GM04503 (cell line): ENCODE measurements around the gene ICA1L.
"Not testable (repeated sequence)": the region's sequence is repeated elsewhere in the genome, so short reads cannot be mapped to it uniquely, and the experiment has no call there.

ENCODE experiments used
- DNase-seq: peaks from one replicate; pipeline ENCODE4 v3.0.0-alpha.2; 2012; ENCODE audit warnings: low read depth

The ICA1L gene

DNA sequence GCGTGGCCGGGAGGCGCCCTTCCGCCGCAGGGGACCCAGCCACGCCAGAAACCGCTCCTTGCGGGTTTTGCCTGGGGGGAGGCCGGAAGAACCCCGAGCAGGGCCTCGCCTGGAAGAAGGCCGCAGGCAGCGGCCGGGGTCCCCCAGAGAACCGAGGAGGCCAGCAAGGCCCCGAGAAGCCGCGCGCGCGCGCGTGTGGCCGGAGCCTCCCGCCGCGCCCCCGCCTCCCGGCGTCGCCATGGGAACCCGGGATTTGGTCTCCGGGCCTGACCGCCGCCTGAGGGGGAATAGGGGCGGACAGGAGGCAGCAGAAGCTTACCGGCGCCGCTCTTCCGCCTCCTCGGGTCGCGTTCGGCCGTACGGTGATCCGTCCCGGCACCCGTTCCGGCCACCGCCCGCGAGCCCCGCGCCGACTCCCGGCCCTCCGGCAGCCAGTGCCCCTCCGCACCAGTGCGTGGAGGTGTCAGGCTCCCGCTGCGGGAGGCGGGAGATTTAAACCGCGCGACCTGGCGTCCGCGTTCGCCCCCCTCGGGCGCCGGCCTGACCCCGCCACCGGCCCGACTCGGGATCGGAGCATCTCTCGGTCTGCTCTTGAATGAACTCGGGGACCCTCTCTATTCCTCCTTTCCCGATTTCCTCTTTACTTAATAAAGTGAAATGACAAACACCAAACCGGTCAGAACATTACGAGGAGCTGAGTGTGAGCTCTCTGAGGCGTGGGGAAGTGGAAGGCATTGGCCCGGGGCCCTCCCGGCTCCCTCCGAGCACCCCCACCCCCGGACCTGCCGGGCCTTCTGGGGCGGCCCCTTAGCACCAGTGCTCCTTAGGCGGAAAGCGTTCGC, at the start of gene ICA1L:
TSS of gene ICA1L (minus strand) at position 467 of the 842 bp plus-strand sequence. CDS start 42,757 bp downstream, outside the sequence.
- DNase-seq = peak; percentile 23

DNA sequence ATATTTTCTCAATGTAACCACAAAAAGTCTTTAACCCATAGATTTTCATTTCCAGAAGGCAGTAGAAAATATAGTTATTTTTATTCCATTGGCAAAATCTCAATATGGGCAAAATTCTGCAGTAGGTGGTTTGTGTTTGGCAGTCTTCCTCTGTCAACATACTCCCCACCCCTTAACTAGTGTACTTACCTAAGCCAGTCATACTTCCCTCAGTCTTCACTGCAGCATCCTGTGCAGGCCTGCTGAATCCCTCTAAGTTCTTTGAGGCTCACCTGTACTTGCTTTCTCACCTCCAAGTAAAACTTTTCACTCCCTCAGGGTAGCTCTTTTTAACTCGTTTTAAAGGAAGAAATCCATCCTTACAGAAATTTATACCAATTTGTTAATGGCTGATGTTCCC, 47.3 kb upstream of the ICA1L start:
- DNase-seq = no peak

DNA sequence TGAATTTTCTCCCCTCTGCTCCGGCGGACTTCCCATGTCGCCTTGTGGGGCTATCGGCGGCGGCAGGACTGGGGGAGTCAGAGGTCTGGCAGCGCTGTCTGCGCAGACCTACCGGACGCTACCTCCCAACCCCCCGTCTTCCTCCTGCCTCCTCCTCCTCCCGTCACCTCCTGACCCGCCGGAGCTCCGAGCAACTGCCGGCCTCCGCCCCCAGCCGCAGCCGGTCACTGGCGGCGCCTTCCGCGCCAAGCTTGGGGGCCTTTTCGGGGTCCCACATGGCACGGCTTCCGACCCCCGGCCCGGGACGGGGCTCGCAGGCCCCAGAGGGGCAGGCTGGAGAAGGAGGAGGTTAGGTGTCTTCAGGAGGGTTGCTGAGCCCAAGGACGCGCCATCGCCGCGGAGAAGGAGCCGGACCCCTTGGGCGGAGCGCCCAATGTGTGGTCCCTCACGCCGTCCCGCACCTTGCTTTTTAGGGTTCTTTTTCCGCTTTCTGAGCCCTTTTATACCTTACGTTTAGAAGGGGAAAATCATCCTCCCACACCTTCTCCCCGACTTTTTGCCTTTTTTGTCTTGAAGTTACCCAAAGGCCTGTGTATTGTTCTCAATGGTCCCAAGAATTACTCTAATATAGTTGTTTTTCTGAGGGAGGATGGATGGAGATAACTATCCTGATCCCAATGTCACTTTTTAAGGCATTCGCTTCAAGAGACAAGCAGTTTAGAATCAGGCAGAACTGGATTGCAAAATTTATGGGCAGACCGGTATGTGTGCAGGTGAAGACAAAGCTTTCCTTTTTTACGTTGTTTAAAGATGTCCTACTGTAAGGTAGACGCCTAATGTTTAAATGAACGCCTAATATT, 41.0 kb upstream of the ICA1L start:
- not testable (repeated sequence) for DNase-seq

DNA sequence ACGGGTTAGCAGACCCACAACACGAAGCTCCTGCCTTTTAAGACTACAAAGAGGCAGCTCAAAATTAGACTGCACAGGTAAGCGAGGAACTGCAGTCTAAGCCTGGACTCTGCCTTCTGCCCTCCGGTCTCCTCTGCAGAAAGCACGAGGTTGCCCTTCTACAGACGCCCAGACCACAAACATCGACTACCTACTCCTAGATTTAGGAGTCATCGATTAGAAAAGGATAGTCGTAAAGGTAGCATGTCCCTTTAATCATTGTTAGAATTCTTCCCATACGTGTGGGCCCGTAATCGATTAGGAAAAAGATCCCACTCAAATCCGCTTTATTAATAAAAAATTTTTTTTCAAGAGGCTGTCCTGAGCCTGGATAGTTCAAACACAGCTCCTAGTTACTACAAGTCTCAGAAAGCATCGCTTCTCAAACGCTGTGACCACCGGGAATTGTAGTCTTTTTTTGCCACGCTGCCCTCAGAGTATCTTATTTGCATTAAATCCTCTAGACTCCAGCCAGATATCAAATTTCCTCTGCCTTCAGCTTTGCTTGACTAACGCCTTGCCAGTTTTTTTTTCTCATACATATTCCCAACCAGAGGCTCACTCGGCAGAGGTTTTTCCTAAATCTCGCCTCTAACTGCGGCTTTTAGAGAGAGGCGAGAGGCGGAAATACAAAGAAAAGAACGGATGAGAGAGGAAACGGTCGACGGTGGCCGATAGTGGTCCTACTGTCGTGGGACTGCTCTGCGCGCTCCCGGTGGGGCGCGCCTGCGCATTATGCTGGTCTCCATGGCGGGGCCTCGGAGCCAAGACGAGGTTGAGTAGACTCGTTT, 40.2 kb upstream of the ICA1L start, which contains the start of the genes CARF and WDR12:
TSS of gene CARF (plus strand) at position 764 of the 830 bp plus-strand sequence. CDS start 29,628 bp downstream, outside the sequence.
TSS of gene WDR12 (minus strand) at position 162 of the 830 bp plus-strand sequence. CDS start 197 bp downstream, outside the sequence.
- DNase-seq = peak; percentile 84

DNA sequence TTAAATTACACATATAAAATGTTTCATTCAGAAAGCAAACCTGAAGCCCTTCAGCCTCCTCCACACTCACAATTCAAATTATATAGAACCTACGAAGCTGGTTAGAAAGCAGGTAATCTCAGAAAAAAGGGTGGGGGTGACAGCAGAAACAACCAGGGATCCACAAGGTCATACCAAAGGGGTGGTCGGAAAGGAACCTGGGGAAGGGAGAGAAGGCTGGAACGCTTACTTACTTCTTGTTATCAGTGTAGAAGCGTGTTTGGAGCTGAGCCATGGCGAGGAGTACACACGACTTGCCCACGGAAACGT, 39.6 kb upstream of the ICA1L start:
- DNase-seq = no peak

DNA sequence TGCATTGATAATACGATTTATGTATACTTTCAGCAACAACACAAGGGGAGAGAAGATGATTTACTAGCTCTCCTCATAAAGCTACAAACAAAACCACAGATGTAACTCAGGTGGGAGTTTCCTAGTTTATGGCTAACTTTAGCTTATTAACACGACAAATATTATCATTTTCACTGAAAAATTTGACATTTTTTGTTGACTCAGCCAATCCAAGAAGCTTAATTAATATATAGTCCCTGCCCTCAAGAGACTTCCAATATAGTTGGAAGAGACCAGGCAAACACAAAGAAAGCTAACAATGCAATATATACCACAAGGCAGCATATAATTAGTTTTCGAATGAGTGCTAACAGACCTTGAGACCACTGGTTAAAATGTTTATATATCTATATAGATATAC, 39.1 kb upstream of the ICA1L start:
- no peak for DNase-seq

DNA sequence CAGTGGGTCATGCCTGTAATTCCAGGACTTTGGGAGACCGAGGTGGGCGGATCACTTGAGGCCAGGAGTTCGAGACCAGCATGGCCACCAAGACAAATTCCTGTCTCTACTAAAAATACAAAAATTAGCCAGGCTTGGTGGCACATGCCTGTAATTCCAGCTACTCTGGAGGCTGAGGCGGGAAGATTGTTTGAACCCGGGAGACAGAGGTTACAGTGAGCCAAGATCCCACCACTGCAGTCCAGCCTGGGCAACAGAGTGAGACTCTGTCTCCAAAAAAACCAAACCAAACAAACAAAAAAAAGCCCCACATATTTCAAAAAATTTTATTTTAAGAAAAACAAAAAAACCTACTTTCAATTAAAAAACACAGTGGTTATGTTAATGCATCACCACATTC, 38.7 kb upstream of the ICA1L start:
- not testable (repeated sequence) for DNase-seq

DNA sequence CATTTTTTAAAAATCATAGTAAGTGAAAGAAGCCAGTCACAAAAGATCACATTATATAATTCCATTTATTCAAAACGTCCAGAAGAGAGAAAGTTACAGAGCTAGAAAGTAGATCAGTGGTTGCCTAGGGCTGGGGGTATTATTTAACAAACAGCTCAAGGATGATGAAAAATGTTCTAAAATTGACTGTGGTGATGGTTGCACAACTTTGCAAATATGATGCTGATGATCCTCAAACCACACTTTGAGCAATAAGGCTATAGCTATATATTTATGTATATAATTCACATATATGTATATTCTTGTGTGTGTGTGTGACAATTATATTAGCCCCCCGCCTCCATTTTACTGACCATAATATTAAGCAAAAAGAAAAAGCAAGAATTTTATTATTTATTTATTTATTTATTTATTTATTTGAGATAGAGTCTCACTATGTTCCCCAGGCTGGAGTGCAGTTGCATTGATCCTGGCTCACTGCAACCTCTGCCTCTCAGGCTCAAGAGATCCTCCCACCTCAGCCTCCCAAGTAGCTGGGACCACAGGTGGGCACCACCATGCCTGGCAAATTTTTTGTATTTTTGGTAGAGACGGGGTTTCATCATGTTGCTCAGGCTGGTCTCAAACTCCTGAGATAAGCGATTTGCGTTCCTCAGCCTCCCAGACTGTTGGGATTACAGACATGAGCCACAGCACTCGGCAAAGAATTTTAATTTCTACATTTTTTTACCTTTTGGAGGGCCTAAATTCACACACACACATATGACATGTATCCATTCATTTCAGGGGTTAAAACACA, 38.0 kb upstream of the ICA1L start:
- no peak for DNase-seq

DNA sequence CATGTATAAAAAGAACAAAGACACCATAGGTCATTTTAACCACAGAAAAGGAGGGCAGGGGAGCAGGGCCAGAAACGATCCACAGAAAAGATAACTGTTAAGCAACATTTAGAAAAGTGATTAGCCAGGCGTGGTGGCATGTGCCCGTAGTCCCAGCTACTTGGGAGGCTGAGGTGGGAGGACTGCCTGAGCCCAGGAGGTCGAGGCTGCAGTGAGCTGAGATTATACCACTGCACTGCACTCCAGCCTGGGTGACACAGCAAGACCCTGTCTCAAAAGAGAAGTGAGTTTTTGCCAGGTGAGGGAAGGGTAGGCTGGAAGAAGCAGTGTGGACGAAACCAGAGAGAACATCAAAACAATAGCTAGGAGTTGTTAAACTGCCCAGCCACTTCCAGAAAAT, 36.6 kb upstream of the ICA1L start:
- no peak for DNase-seq

DNA sequence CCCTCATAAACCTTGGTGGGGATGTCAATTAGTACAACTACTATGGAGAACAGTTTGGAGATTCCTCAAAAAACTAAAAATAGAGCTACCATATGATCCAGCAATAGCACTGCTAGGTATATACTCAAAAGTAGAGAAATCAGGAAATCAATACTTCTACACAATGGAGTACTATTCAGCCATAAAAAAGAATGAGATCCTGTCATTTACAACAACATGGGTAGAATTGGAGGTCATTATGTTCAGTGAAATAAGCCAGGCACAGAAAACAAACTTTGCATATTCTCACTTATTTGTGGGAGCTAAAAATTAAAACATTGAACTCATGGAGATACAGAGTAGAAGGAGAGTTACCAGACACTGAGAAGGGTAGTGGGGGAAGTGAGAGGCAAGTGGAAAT, 33.9 kb upstream of the ICA1L start:
- not testable (repeated sequence) for DNase-seq

DNA sequence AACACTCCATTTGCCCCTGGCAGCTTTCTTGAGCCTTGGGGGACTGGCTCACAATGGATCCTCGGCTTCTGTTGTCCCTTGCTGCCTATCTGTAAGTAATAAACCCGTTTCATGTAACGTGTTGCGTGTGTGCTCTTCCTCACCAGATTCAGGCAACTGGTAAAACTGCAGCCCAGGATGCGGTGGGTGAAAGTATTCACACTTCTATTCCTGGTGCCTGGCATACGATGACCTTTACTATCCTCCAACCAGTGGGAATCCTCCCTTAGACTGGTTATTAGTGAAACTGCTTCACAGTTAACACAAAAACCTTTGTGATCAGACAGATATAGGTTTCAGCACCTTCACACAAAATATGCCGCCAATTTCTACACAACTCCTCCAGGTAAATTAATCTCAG, 13.6 kb upstream of the ICA1L start:
- no peak for DNase-seq

DNA sequence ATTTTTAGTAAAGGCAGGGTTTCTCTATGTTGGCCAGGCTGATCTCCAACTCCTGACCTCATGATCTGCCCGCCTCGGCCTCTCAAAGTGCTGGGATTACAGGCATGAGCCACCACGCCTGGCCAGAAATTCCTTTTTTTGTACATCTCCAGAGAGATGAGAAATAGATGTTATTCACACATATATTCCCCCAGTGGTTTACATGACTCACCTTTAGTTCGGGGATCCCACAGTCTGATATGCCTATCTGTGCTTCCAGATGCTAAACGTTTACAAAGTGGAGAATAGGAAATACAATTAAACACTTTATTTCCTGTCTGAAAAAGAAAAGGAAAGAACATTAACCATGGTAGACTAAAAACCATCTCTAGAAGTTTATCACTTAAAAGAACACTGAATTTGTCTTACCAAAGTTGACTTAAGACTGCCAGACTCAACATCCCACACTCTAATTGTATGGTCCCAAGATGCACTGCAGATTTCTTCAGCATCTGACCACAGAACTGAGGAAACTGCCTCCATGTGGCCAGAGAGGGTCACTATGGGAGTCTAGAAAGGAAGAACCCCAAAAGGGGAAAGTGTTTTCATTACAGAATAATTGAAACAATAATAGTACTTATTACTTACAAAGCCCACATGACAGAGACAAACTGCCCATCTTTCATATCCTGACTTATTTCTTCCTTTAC, 12.6 kb upstream of the ICA1L start:
- DNase-seq = no peak

DNA sequence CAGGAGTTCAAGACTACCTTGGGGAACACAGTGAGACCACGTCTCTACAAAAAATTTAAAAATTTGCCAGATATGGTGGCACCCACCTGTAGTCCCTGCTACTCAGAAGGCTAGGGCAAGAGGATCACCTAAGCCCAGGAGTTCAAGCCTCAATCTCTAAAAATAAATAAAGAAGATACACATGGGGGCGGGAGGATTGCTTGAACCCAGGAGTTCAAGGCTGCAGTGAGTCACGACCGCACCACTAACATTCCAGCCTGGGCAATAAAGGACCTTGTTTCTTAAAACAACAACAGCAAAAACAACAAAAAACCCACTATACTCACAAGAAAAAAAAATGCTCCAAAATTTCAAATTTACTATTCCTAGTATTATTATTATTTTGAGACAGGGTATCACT, 10.0 kb upstream of the ICA1L start:
- no peak for DNase-seq

DNA sequence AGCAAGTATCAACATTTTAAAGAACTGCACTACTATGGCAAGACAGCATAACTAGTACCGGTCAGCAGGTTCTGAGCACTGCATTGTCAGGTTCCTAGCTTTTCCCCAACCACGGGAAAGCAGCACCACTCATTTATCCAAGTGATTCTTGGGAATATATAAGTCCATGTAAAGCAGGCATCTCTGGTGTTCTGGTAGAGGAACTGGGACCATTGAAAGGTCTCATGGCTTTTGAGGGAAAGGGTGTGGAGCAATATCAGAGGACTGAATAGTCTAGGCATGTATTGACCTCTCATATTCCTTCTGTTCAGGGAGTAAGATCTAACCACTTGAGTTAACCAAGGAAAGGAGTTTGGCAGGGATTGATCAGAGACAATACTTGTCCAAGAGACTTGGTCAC, 6.1 kb upstream of the ICA1L start:
- no peak for DNase-seq

DNA sequence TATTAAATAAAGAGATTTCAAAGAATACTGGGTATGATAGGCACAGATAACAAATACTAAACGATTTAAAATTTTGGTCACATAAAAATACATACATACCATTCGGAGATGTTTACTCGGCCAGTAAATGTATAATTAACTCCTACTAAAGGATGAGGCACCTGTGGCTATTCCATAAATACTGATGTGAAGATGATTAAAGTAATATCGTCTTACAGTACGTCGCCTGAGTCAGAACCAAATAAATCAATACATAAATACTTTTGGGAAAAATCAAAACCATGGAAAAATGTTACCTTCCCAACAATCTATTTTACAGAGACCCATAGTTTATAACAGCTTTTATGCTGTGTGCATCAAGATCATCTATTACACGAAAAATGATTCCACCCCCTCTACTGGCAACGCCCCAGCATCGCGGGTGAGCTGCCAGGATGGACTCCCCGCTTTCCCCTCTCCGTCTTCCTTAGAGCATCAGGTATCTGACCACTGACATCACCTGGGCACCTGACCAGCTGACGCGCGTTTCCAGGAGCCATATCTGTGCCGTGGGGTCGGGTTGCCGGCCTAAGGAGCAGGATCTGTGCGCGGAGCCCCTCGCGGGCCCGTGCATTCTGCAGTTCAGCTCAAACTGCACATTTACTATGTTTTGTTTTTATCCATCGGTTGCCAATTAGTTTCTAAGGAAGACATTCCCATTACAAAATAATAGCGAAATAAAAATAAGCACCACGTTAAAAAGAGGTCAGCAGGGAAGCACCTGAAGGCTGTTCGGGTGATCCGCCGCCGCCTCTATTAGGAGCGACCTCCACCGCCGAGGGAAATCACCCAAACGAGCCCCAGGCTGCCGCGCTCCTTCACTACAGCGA, 901 bp downstream of the ICA1L start:
- peak; percentile 14 for DNase-seq

DNA sequence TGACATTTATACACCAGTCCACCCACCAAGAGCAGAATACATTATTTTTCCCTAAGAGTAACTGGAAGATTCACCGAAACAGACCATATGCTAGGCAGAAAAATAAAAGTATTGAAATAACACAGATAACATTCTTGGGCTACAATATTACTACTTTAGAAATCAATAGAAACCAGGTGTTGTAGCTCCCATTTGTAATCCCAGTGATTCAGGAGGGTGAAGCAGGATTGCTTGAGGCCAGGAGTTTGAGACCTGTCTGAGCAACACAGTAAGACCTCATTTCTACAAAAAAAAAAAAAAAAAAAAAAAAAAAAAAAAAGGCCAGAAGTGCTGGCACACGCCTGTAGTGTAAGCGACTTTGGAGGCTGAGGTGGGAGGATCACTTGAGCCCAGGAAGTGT, 9.6 kb downstream of the ICA1L start:
- DNase-seq = no peak

DNA sequence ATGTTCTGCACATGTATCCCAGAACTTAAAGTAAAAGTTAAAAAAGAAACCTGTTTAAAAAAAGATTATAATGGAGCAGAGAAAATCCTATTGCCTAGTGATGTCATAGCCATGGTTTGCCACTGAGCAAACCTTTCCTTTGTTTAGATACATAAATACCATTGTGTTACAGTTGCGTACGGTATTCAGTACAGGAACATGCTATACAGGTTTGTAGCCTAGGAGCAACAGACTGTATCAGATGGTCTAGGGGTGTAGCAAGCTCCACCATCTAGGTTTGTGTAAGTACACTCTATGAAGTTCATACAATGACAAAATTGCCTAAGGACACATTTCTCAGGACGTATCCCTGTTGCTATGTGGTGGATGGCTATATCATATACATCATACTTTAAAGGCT, 13.0 kb downstream of the ICA1L start:
- no peak for DNase-seq

DNA sequence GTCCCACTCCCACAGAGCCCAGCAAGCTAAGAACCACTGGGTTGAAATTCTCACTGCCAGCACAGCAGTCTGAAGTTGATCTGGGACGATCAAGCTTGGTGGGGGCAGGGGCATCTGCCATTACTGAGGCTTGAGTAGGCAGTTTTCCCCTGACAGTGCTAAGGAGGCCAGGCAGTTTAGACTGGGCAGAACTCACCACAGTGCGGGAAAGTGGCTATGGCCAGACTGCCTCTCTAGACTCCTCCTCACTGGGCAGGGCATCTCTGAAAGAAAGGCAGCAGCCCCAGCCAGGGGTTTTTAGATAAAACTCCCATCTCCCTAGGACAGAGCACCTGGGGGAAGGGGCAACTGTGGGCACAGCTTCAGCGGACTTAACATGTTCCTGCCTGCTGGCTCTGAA, 22.2 kb downstream of the ICA1L start:
- DNase-seq = not testable (repeated sequence)

DNA sequence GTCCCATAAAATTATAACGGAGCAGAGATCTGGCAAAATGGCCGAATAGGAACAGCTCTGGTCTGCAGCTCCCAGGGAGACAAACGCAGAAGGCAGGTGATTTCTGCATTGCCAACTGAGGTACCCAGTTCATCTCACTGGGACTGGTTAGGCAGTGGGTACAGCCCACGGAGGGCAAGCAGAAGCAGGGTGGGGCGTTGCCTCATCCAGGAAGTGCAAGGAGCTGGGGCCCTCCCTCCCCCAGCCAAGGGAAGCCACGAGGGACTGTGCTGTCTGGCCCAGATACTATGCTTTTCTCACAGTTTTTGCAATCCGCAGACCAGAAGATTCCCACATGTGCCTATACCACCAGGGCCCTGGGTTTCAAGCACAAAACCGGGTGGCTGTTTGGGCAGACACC, 22.8 kb downstream of the ICA1L start:
- DNase-seq = no peak
